HL-60/S4 (cell line): Measurements from ENCODE around the gene KRT71.

Experiments used
- in situ Hi-C: fragments of 300-500 bp; cut with MboI; formaldehyde crosslinking; loops from 2 replicates; pipeline ENCODE4 v1.14.3; 2022; ENCODE audit warnings: low sequenced_read_pairs

Gene KRT71

GRCh38 chr12:52540531-52540930 is 12.4 kb downstream of the KRT71 start:
- in situ Hi-C loops = loop anchor here (25.0 kb wide), 1 partner anchor 403 kb away; no protein-coding TSS in a partner anchor

- in situ Hi-C loops = loop anchor here (25.0 kb wide), 1 partner anchor 402 kb away; no protein-coding TSS in a partner anchor
Measured at GRCh38 chr12:52539821-52540173, 13.1 kb downstream of the KRT71 start.

- in situ Hi-C loops = loop anchor here (25.0 kb wide), 1 partner anchor 402 kb away; no protein-coding TSS in a partner anchor
Measured at GRCh38 chr12:52539083-52539820, 13.7 kb downstream of the KRT71 start.

- in situ Hi-C loops = loop anchor here (25.0 kb wide), 1 partner anchor 400 kb away; no protein-coding TSS in a partner anchor
Measured at GRCh38 chr12:52537101-52537500, 15.8 kb downstream of the KRT71 start.

- in situ Hi-C loops = loop anchor here (25.0 kb wide), 1 partner anchor 398 kb away; no protein-coding TSS in a partner anchor
Measured at GRCh38 chr12:52535574-52535973, 17.4 kb downstream of the KRT71 start.

- in situ Hi-C loops = loop anchor here (25.0 kb wide), 1 partner anchor 397 kb away; no protein-coding TSS in a partner anchor
Measured at GRCh38 chr12:52534482-52534881, 18.5 kb downstream of the KRT71 start.

- in situ Hi-C loops = loop anchor here (25.0 kb wide), 1 partner anchor 397 kb away; no protein-coding TSS in a partner anchor
Measured at GRCh38 chr12:52533686-52534470, 19.1 kb downstream of the KRT71 start.

- in situ Hi-C loops = loop anchor here (25.0 kb wide), 1 partner anchor 395 kb away; no protein-coding TSS in a partner anchor
Measured at GRCh38 chr12:52532636-52533035, 20.3 kb downstream of the KRT71 start.

- in situ Hi-C loops = loop anchor here (25.0 kb wide), 1 partner anchor 394 kb away; no protein-coding TSS in a partner anchor
Measured at GRCh38 chr12:52531566-52532300, 21.2 kb downstream of the KRT71 start.

- in situ Hi-C loops = loop anchor here (25.0 kb wide), 1 partner anchor 394 kb away; no protein-coding TSS in a partner anchor
Measured at GRCh38 chr12:52530905-52531304, 22.0 kb downstream of the KRT71 start.

GRCh38 chr12:52530366-52530765 is 22.6 kb downstream of the KRT71 start:
- in situ Hi-C loops = loop anchor here (25.0 kb wide), 1 partner anchor 393 kb away; no protein-coding TSS in a partner anchor

- in situ Hi-C loops = loop anchor here (25.0 kb wide), 1 partner anchor 393 kb away; no protein-coding TSS in a partner anchor
Measured at GRCh38 chr12:52529846-52530245, 23.1 kb downstream of the KRT71 start.

GRCh38 chr12:52529417-52529816 is 23.5 kb downstream of the KRT71 start:
- in situ Hi-C loops = loop anchor here (25.0 kb wide), 1 partner anchor 392 kb away; no protein-coding TSS in a partner anchor

GRCh38 chr12:52528641-52529143 is 24.3 kb downstream of the KRT71 start:
- in situ Hi-C loops = loop anchor here (25.0 kb wide), 1 partner anchor 391 kb away; no protein-coding TSS in a partner anchor

GRCh38 chr12:52527121-52527800 is 25.7 kb downstream of the KRT71 start:
- in situ Hi-C loops = loop anchor here (25.0 kb wide), 1 partner anchor 390 kb away; no protein-coding TSS in a partner anchor

GRCh38 chr12:52526511-52526951 is 26.4 kb downstream of the KRT71 start:
- in situ Hi-C loops = loop anchor here (25.0 kb wide), 1 partner anchor 389 kb away; no protein-coding TSS in a partner anchor

GRCh38 chr12:52525661-52526499 is 27.1 kb downstream of the KRT71 start:
- in situ Hi-C loops = loop anchor here (25.0 kb wide), 1 partner anchor 389 kb away; no protein-coding TSS in a partner anchor

GRCh38 chr12:52524898-52525591 is 27.9 kb downstream of the KRT71 start:
- in situ Hi-C loops = loop anchor here (25.0 kb wide), 1 partner anchor 388 kb away; no protein-coding TSS in a partner anchor
